Endothelial cell of umbilical vein (primary cell): ENCODE results near the gene PTGIR. TPM values are rescaled to one million over a fixed set of nuclear protein-coding genes. Genes with fewer than 3 reads are reported as not detected.

Experiments used
- BruUV-seq: library from RNA; stranded (reverse); fragments of 400-500 nt; replicated peaks from 2 replicates; lab custom pipeline; 2021; lab: Mats Ljungman, UMichigan
- CTCF ChIA-PET: fragments of 300-600, 350-600 bp; sonication (Branson Sonifier 250); formaldehyde crosslinking; loops from one replicate; lab custom pipeline; 2021; ENCODE audit warnings: antibody characterized with exemption, inconsistent platforms; lab: Charles Lee
- POLR2A ChIA-PET: fragments of 300-600, 350-600 bp; sonication (Branson Sonifier 250); formaldehyde crosslinking; loops from one replicate; lab custom pipeline; 2021; ENCODE audit warnings: antibody characterized with exemption, inconsistent platforms; lab: Charles Lee
- DNase-seq: peaks from one replicate; pipeline ENCODE4 v3.0.0-alpha.2; 2011; ENCODE audit warnings: low read depth, low spot score
- FAIRE-seq: peaks from 2 replicates; lab custom pipeline; 2011; peaks lifted over from hg19 to GRCh38; lab: Jason Lieb, UNC
- H2AFZ ChIP-seq: 2 replicates; pipeline ENCODE4 v1.6.0; 2012; ENCODE audit warnings: low read depth, low read length, control low read depth, inconsistent platforms
- H3K27ac ChIP-seq: 2 replicates; pipeline ENCODE4 v1.5.1; 2011; ENCODE audit warnings: low read depth, mild to moderate bottlenecking, control low read depth, low read length, moderate library complexity; ENCODE audit not compliant: insufficient read depth
- H3K27me3 ChIP-seq, 2 experiments: 2 replicates each; pipeline versions ENCODE4 v1.6.0 to v1.6.1; 2011; ENCODE audit warnings: low read length in 2 of 2, mixed read lengths in 1 of 2; ENCODE audit not compliant: control insufficient read depth in 2 of 2, insufficient read depth in 2 of 2
- H3K36me3 ChIP-seq, 2 experiments: 2 replicates in 1 of 2; 3 replicates in 1 of 2; pipeline ENCODE4 v1.5.1; 2011; ENCODE audit warnings: low read length in 2 of 2, mild to moderate bottlenecking in 1 of 2, moderate library complexity in 1 of 2; ENCODE audit not compliant: control insufficient read depth in 2 of 2, insufficient read depth in 2 of 2; ENCODE audit errors: extremely low read depth in 1 of 2
- H3K4me1 ChIP-seq: 3 replicates; pipeline ENCODE4 v1.5.1; 2011; ENCODE audit warnings: mild to moderate bottlenecking, low read length; ENCODE audit not compliant: control insufficient read depth, insufficient read depth; ENCODE audit errors: extremely low read depth
- H3K4me2 ChIP-seq: 2 replicates; pipeline ENCODE4 v1.6.1; 2011; ENCODE audit warnings: low read length, control low read depth, mixed read lengths; ENCODE audit not compliant: insufficient read depth
- H3K4me3 ChIP-seq, 3 experiments: fragments of 200-600 bp in 1 of 3; sonication (generic), shearing (Covaris generic) in 1 of 3; replicated peaks in 1 of 3; 2 replicates each; pipeline ENCODE4 v1.5.1; 2011 to 2016; ENCODE audit warnings: control low read depth in 3 of 3, low read length in 3 of 3, mild to moderate bottlenecking in 2 of 3, inconsistent platforms in 1 of 3, low read depth in 1 of 3, moderate library complexity in 1 of 3; ENCODE audit not compliant: insufficient read depth in 1 of 3
- H3K79me2 ChIP-seq: 2 replicates; pipeline ENCODE4 v1.6.0; 2012; ENCODE audit warnings: low read length, inconsistent platforms; ENCODE audit not compliant: control insufficient read depth, insufficient read depth
- H3K9ac ChIP-seq: replicated peaks from 2 replicates; pipeline ENCODE3; 2011; ENCODE audit warnings: low read length, control low read depth; ENCODE audit not compliant: insufficient read depth; ENCODE audit errors: extremely low read depth
- H3K9me1 ChIP-seq: replicated peaks from 3 replicates; pipeline ENCODE4 v1.6.0; 2011; ENCODE audit warnings: mild to moderate bottlenecking, low read length; ENCODE audit not compliant: control insufficient read depth, insufficient read depth; ENCODE audit errors: extremely low read depth
- H3K9me3 ChIP-seq: replicated peaks from 2 replicates; pipeline ENCODE4 v1.5.1; 2012; ENCODE audit warnings: low read length, inconsistent platforms; ENCODE audit not compliant: control insufficient read depth, insufficient read depth
- H4K20me1 ChIP-seq: replicated peaks from 2 replicates; pipeline ENCODE3; 2011; ENCODE audit warnings: mild to moderate bottlenecking, low read length; ENCODE audit not compliant: control insufficient read depth, insufficient read depth; ENCODE audit errors: extremely low read depth
- CTCF ChIP-seq, 2 donors: IDR thresholded peaks; 1 replicate in 1 of 2; 2 replicates in 1 of 2; pipeline ENCODE4 v1.5.1; 2011; ENCODE audit warnings: low read length in 2 of 2, mild to moderate bottlenecking in 2 of 2, moderate library complexity in 2 of 2, control low read depth in 1 of 2, inconsistent platforms in 1 of 2, low read depth in 1 of 2; ENCODE audit not compliant: insufficient read depth in 1 of 2; ENCODE audit errors: extremely low read depth in 1 of 2
- EZH2 ChIP-seq: IDR thresholded peaks from 2 replicates; pipeline ENCODE4 v1.6.1; 2012; ENCODE audit warnings: borderline replicate concordance, low read depth, mild to moderate bottlenecking, moderate library complexity, low read length, inconsistent platforms; ENCODE audit not compliant: severe bottlenecking
- GATA2 ChIP-seq: IDR thresholded peaks from 2 replicates; pipeline ENCODE4 v1.7.0; 2011; ENCODE audit warnings: low read depth, mild to moderate bottlenecking, moderate library complexity, mixed read lengths, low read length; ENCODE audit not compliant: insufficient read length, insufficient read depth
- POLR2A ChIP-seq: IDR thresholded peaks from 2 replicates; pipeline ENCODE4 v1.6.1; 2012; ENCODE audit warnings: low read depth, mild to moderate bottlenecking, control low read depth, low read length
- dilution Hi-C: fragments of 300-500 bp; cut with MboI; formaldehyde crosslinking; loops from one replicate; pipeline ENCODE4 v1.15.0; 2019; ENCODE audit warnings: low sequenced_read_pairs; ENCODE audit not compliant: extremely low pct_ligation_motif_present
- intact Hi-C: fragments of 100-400 bp; cut with micrococcal nuclease; formaldehyde crosslinking; loops from one replicate; pipeline ENCODE4 v1.10.0; 2022
- polyA plus RNA-seq, 4 experiments: library from polyadenylated mRNA; depleted of rRNA in 3 of 4; stranded (reverse) in 3 of 4; unstranded in 1 of 4; fragments of >200 nt; gene quantifications; 2 replicates each; pipeline versions ENCODE4 v1.2.1 to v1.2.3, GENCODE V29; 2011 to 2012; ENCODE audit warnings: missing spikeins in 1 of 4
- total RNA-seq: library from RNA; stranded (reverse); gene quantifications from 2 replicates; pipeline ENCODE4 v1.2.3, GENCODE V29; 2021

PTGIR gene
- total and polyA plus RNA-seq, 2 donors (not counting 3 experiments of a cell fraction or from before 2014, with no cell fraction given) = 0.55 to 2.7 TPM

DNA sequence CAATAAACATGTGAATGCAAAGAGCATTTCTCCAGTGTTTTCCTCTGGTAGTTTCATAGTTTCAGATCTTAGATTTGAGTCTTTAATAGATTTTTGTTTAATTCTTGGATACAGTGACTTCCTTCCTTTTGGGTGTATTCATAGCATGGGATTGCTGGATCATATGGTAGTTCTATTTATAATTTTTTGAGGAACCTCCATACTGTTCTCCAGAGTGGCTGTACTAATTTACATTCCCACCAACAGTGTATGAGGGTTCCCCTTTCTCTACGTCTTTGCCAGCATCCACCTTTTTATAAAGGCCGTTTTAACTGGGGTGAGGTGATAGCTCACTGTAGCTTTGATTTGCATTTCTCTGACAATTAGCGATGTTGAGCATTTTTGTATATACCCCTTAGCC lies 33.0 kb downstream of the PTGIR start:
- no peaks in the 10 kb centered on the region for H3K9me1 ChIP-seq
- CTCF ChIA-PET = interaction anchor here (1.1 to 1.2 kb wide), 2 partner anchors 12 to 70 kb away, joined by 3 read pairs; no protein-coding TSS in a partner anchor

More for the DNA sequence above, 33.0 kb downstream of the PTGIR start:
- no peaks in the 10 kb centered on the region for H4K20me1 ChIP-seq
- no peaks in the 10 kb centered on the region for H3K27me3 ChIP-seq
- TF ChIP-seq CTCF (IDR thresholded peaks at IDR 0.05; ENCODE audit: extremely low read depth in 1 of 2, insufficient read depth in 1 of 2, low read depth in 1 of 2, low read length in 2 of 2) (no peak), POLR2A (no peak), GATA2 (no peak), EZH2 (no peak)
- intact Hi-C loops (no loop called here), dilution Hi-C loops (no loop called here)
- no peak overlapping the region for H2AFZ ChIP-seq
- FAIRE-seq (no peak), DNase-seq (no peak)
- no peak overlapping the region for H3K4me2 ChIP-seq
- H3K79me2 ChIP-seq = no peaks in the 10 kb centered on the region
- H3K4me1 ChIP-seq = no peaks in the 10 kb centered on the region
- H3K27ac ChIP-seq = no peak overlapping the region
- H3K9me3 ChIP-seq = no peaks in the 10 kb centered on the region
- H3K4me3 ChIP-seq = no peak overlapping the region
- POLR2A ChIA-PET = no interaction called here
- H3K9ac ChIP-seq = no peak overlapping the region
- no peaks in the 10 kb centered on the region for H3K36me3 ChIP-seq
- BruUV-seq = no TSS peak
